ENCODE data around the gene RHOC.

DNA sequence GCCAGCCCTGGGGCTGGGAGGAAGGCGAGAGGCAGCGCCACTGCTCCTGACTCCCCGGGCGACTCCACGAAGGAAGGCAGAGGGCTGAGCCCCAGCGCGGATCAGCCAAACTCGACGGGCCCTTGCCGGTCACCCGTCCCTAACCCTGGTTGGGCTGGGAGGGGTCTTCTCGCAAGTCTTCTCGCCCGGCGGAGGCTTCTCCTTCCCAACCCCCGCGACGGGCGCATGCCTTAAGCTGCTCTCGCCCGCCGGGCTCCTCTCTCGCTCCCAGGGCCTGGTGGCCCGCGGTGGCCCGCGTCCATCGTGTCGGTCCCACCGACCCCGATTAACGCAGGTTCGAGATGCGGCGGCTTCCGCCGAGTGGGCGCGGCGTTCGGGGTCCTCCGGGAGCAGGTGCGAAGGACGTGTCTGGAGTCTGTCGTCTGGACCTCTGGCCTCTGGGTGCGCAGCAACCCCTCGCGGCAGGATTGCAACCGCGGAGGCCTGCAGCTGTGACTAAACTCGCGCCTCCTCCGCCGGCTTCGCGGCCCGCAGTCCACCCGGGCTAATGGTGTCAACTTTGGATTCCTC, 37.2 kb upstream of the RHOC start:
- TF ChIP-seq, protein P1, sequence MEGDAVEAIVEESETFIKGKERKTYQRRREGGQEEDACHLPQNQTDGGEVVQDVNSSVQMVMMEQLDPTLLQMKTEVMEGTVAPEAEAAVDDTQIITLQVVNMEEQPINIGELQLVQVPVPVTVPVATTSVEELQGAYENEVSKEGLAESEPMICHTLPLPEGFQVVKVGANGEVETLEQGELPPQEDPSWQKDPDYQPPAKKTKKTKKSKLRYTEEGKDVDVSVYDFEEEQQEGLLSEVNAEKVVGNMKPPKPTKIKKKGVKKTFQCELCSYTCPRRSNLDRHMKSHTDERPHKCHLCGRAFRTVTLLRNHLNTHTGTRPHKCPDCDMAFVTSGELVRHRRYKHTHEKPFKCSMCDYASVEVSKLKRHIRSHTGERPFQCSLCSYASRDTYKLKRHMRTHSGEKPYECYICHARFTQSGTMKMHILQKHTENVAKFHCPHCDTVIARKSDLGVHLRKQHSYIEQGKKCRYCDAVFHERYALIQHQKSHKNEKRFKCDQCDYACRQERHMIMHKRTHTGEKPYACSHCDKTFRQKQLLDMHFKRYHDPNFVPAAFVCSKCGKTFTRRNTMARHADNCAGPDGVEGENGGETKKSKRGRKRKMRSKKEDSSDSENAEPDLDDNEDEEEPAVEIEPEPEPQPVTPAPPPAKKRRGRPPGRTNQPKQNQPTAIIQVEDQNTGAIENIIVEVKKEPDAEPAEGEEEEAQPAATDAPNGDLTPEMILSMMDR (IDR thresholded peaks at IDR 0.05; ENCODE audit: poor library complexity): peak; percentile 46
- TF ChIP-seq EZH2 (IDR thresholded peaks at IDR 0.05; ENCODE audit: borderline replicate concordance) (no peak), EZH2phosphoT487 (IDR thresholded peaks at IDR 0.05; ENCODE audit: low read depth, severe bottlenecking, unreplicated experiment) (no peak)

All from hepatocyte (in vitro differentiated cells).